Astrocyte (in vitro differentiated cells and primary cell): ENCODE results near the gene ACOX2. TPM values are rescaled to one million over a fixed set of nuclear protein-coding genes. Genes with fewer than 3 reads are reported as not detected.

Experiments used
- DNase-seq: peaks from one replicate; pipeline ENCODE4 v3.0.0-alpha.2; 2010; ENCODE audit warnings: low read depth
- FAIRE-seq: peaks from 2 replicates; lab custom pipeline; 2011; peaks lifted over from hg19 to GRCh38; lab: Jason Lieb, UNC
- H2AFZ ChIP-seq: 2 replicates; pipeline ENCODE4 v1.6.0; 2012; ENCODE audit warnings: low read depth, low read length, inconsistent platforms
- H3K27ac ChIP-seq: 2 replicates; pipeline ENCODE4 v1.5.1; 2011; ENCODE audit warnings: low read depth, low read length, inconsistent platforms
- H3K27me3 ChIP-seq: 2 replicates; pipeline ENCODE4 v1.6.0; 2011; ENCODE audit warnings: low read length, inconsistent platforms; ENCODE audit not compliant: insufficient read depth
- H3K36me3 ChIP-seq: 2 replicates; pipeline ENCODE4 v1.5.1; 2011; ENCODE audit warnings: low read length, inconsistent platforms; ENCODE audit not compliant: insufficient read depth
- H3K4me1 ChIP-seq: 2 replicates; pipeline ENCODE4 v1.5.1; 2011; ENCODE audit warnings: low read length, inconsistent platforms; ENCODE audit not compliant: insufficient read depth
- H3K4me2 ChIP-seq: 2 replicates; pipeline ENCODE4 v1.6.0; 2012; ENCODE audit warnings: low read length, inconsistent platforms
- H3K4me3 ChIP-seq: 2 replicates; pipeline ENCODE4 v1.5.1; 2011; ENCODE audit warnings: low read depth, mild to moderate bottlenecking, low read length, inconsistent platforms; ENCODE audit not compliant: insufficient read depth
- H3K79me2 ChIP-seq: 2 replicates; pipeline ENCODE4 v1.6.0; 2012; ENCODE audit warnings: mild to moderate bottlenecking, low read length, inconsistent platforms; ENCODE audit not compliant: insufficient read depth
- H3K9ac ChIP-seq: 2 replicates; pipeline ENCODE4 v1.6.0; 2012; ENCODE audit warnings: mild to moderate bottlenecking, low read length, inconsistent platforms
- H3K9me3 ChIP-seq: 2 replicates; pipeline ENCODE4 v1.5.1; 2012; ENCODE audit warnings: low read depth, mild to moderate bottlenecking, low read length, inconsistent platforms; ENCODE audit not compliant: insufficient read depth
- H4K20me1 ChIP-seq: 2 replicates; pipeline ENCODE4 v1.6.0; 2012; ENCODE audit warnings: low read length, inconsistent platforms; ENCODE audit not compliant: insufficient read depth
- H3K27ac Mint-ChIP-seq: one replicate; pipeline ENCODE4 v1.8.0; 2021; ENCODE audit warnings: mild to moderate bottlenecking, mixed read lengths; ENCODE audit not compliant: unreplicated experiment
- H3K27me3 Mint-ChIP-seq: one replicate; pipeline ENCODE4 v1.8.0; 2021; ENCODE audit warnings: low read depth, mixed read lengths; ENCODE audit not compliant: unreplicated experiment
- H3K36me3 Mint-ChIP-seq: one replicate; pipeline ENCODE4 v1.8.0; 2021; ENCODE audit warnings: low read depth, mixed read lengths; ENCODE audit not compliant: unreplicated experiment
- H3K4me1 Mint-ChIP-seq: one replicate; pipeline ENCODE4 v1.8.0; 2021; ENCODE audit warnings: low read depth, mixed read lengths; ENCODE audit not compliant: unreplicated experiment
- H3K4me3 Mint-ChIP-seq: one replicate; pipeline ENCODE4 v1.8.0; 2021; ENCODE audit warnings: mild to moderate bottlenecking, moderate library complexity, mixed read lengths; ENCODE audit not compliant: unreplicated experiment
- H3K9me3 Mint-ChIP-seq: one replicate; pipeline ENCODE4 v1.8.0; 2021; ENCODE audit warnings: mild to moderate bottlenecking, mixed read lengths; ENCODE audit not compliant: unreplicated experiment
- CTCF ChIP-seq: IDR thresholded peaks from 2 replicates; pipeline ENCODE4 v1.5.1; 2011; ENCODE audit warnings: low read depth, mild to moderate bottlenecking, inconsistent platforms, low read length, moderate library complexity; ENCODE audit not compliant: insufficient read depth
- EZH2 ChIP-seq: IDR thresholded peaks from 2 replicates; pipeline ENCODE4 v1.6.1; 2012; ENCODE audit warnings: mild to moderate bottlenecking, low read length, inconsistent platforms; ENCODE audit not compliant: insufficient read depth
- total RNA-seq: library from RNA; stranded (reverse); gene quantifications from 2 replicates; pipeline ENCODE4 v1.2.1, GENCODE V29; 2021

The ACOX2 gene
- total RNA-seq, 1 donor from 2014 or later: 2.7 TPM

- peak within 1 kb of the TSS; percentile 90 for H3K4me3 ChIP-seq
- no peaks in the 10 kb centered on the region for H3K36me3 ChIP-seq
- H3K4me3 Mint-ChIP-seq: peak within 1 kb of the TSS; percentile 96
- peaks cover 34% of the 10 kb centered on the region for H3K4me1 ChIP-seq
- H3K27ac ChIP-seq: peak within 1 kb of the TSS; percentile 29
- H4K20me1 ChIP-seq: peaks cover 38% of the 10 kb centered on the region
- peak within 1 kb of the TSS; percentile 86 for H3K9ac ChIP-seq
- H3K27me3 Mint-ChIP-seq: peaks cover 15% of the 10 kb centered on the region
- H3K9me3 ChIP-seq: no peaks in the 10 kb centered on the region
- H2AFZ ChIP-seq: peak within 1 kb of the TSS; percentile 84
- peak within 1 kb of the TSS; percentile 99 for H3K4me2 ChIP-seq
- H3K27ac Mint-ChIP-seq: no peak within 1 kb of the TSS
- DNase-seq (peak; percentile 81), FAIRE-seq (no peak)
- no peaks in the 10 kb centered on the region for H3K36me3 Mint-ChIP-seq
- peaks cover 19% of the 10 kb centered on the region for H3K4me1 Mint-ChIP-seq
- peaks cover 5% of the 10 kb centered on the region for H3K9me3 Mint-ChIP-seq
- H3K79me2 ChIP-seq: peaks cover 43% of the 10 kb centered on the region
- peak; percentile 11 for TF ChIP-seq CTCF
- no peak for TF ChIP-seq EZH2
- H3K27me3 ChIP-seq: no peaks in the 10 kb centered on the region
Observed at GRCh38 chr3:58491506-58492402, 45.2 kb downstream of the ACOX2 start, which contains the start of gene KCTD6. Gene KCTD6 (plus strand): TSS chr3:58492096. CDS start chr3:58498756, 6,660 bp downstream.

DNA sequence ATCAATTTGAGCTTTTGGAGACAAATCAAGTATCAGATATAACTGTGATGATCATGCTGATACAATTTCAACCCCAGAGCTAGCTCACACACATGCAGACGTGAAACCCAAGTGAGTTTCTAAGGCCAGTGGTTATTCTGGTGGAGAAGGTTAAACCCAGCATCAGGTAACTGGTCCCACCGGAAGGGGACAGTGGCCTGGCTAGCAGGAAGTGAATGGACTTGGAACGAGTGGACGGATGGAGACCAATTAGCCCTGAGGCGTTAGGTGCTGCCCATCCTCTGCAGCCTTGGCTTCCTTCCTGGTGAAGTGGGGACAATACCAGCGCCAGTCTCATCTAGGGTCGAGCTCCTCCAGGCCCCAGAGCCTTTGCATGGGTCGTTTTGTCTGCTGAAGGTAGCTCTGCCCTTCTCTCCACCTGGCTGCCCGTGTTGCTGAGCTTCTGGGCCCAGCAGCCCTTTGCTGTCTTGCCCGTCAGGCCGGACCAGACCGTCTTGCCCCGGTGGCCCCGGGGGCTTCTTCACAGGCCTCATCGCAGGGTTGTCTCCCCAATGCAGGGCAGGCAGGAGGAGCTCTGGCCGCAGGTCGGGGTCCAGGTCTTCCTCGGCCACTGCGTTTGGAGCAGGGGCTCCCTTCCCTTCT lies 46.0 kb downstream of the ACOX2 start:
- peaks cover 16% of the 10 kb centered on the region for H3K4me1 Mint-ChIP-seq
- FAIRE-seq: no peak
- H2AFZ ChIP-seq: peak overlapping the region; percentile 84

More for the DNA sequence above, 46.0 kb downstream of the ACOX2 start:
- no peak overlapping the region for H3K27ac Mint-ChIP-seq
- H4K20me1 ChIP-seq: peaks cover 31% of the 10 kb centered on the region
- H3K9ac ChIP-seq: peak overlapping the region; percentile 51
- no peaks in the 10 kb centered on the region for H3K27me3 ChIP-seq
- H3K4me3 Mint-ChIP-seq: peak overlapping the region; percentile 79
- H3K36me3 Mint-ChIP-seq: no peaks in the 10 kb centered on the region
- H3K79me2 ChIP-seq: peaks cover 35% of the 10 kb centered on the region
- H3K4me2 ChIP-seq: peak overlapping the region; percentile 85
- no peak overlapping the region for H3K27ac ChIP-seq
- H3K9me3 ChIP-seq: no peaks in the 10 kb centered on the region
- H3K27me3 Mint-ChIP-seq: peaks cover 15% of the 10 kb centered on the region
- no peak for DNase-seq
- H3K9me3 Mint-ChIP-seq: peaks cover 5% of the 10 kb centered on the region
- TF ChIP-seq EZH2 (no peak), CTCF (no peak)
- peak overlapping the region; percentile 40 for H3K4me3 ChIP-seq
- H3K36me3 ChIP-seq: no peaks in the 10 kb centered on the region
- peaks cover 36% of the 10 kb centered on the region for H3K4me1 ChIP-seq
